Peyer's patch (tissue), 4 donors: ENCODE data around the gene KRT23. TPM values are rescaled to one million over a fixed set of nuclear protein-coding genes. Genes with fewer than 3 reads are reported as not detected.

Experiments used
- DNase-seq, 3 donors: peaks; one replicate each; pipeline ENCODE4 v3.0.0-alpha.2; 2017 to 2019
- H3K27ac ChIP-seq, 4 donors: fragments of 200-600 bp; sonication (generic); one replicate each; pipeline ENCODE4 v1.5.1; 2016 to 2019
- H3K27me3 ChIP-seq, 2 donors: fragments of 200-600 bp; sonication (generic); one replicate each; pipeline ENCODE4 v1.5.1; 2019
- H3K36me3 ChIP-seq, 3 donors: fragments of 200-600 bp; sonication (generic); one replicate each; pipeline ENCODE4 v1.5.1; 2016 to 2019
- H3K4me1 ChIP-seq, 4 donors: fragments of 200-600 bp; sonication (generic); one replicate each; pipeline ENCODE4 v1.5.1; 2016 to 2019
- H3K4me3 ChIP-seq, 4 donors: fragments of 200-600 bp; sonication (generic); 1 replicate in 3 of 4; 2 replicates in 1 of 4; pipeline ENCODE4 v1.5.1; 2016 to 2019; ENCODE audit warnings: mild to moderate bottlenecking in 1 of 4
- H3K9me3 ChIP-seq, 4 donors: fragments of 200-600 bp; sonication (generic); one replicate each; pipeline ENCODE4 v1.5.1; 2016 to 2019; ENCODE audit warnings: mild to moderate bottlenecking in 1 of 4
- POLR2A ChIP-seq, 2 donors: fragments of 450-650 bp; IDR thresholded peaks; one replicate each; pipeline ENCODE4 v1.5.1; 2017; ENCODE audit warnings: antibody characterized with exemption in 2 of 2, mild to moderate bottlenecking in 2 of 2, moderate library complexity in 2 of 2
- total RNA-seq, 4 donors: library from RNA; depleted of rRNA; stranded (reverse); fragments of >200 nt; gene quantifications; one replicate each; pipeline ENCODE4 v1.1.0, GENCODE V29; 2016
- TF ChIP-seq, protein P1 (sequence below), 6 experiments: fragments of 450-650 bp in 4 of 6; fragments of 200-600 bp in 2 of 6; sonication (generic) in 1 of 6; IDR thresholded peaks; one replicate each; pipeline ENCODE4 v1.5.1; 2017 to 2019; ENCODE audit warnings: antibody characterized with exemption in 6 of 6, mild to moderate bottlenecking in 3 of 6, moderate library complexity in 1 of 6

The KRT23 gene, protein sequence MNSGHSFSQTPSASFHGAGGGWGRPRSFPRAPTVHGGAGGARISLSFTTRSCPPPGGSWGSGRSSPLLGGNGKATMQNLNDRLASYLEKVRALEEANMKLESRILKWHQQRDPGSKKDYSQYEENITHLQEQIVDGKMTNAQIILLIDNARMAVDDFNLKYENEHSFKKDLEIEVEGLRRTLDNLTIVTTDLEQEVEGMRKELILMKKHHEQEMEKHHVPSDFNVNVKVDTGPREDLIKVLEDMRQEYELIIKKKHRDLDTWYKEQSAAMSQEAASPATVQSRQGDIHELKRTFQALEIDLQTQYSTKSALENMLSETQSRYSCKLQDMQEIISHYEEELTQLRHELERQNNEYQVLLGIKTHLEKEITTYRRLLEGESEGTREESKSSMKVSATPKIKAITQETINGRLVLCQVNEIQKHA
- total RNA-seq: 1 to 10 TPM in 2 of 4 donors, not detected in 2; 1.1 to 2.5 TPM

GRCh38 chr17:40937384-40937819 lies at the start of gene KRT23:
Gene KRT23, minus strand, starts transcription at chr17:40937646. Its CDS starts 1,043 bp downstream, at chr17:40936603.
- no peak within 1 kb of the TSS for H3K27ac ChIP-seq
- no peak for DNase-seq
- TF ChIP-seq POLR2A (IDR thresholded peaks at IDR 0.05): no peak
- TF ChIP-seq, protein P1, sequence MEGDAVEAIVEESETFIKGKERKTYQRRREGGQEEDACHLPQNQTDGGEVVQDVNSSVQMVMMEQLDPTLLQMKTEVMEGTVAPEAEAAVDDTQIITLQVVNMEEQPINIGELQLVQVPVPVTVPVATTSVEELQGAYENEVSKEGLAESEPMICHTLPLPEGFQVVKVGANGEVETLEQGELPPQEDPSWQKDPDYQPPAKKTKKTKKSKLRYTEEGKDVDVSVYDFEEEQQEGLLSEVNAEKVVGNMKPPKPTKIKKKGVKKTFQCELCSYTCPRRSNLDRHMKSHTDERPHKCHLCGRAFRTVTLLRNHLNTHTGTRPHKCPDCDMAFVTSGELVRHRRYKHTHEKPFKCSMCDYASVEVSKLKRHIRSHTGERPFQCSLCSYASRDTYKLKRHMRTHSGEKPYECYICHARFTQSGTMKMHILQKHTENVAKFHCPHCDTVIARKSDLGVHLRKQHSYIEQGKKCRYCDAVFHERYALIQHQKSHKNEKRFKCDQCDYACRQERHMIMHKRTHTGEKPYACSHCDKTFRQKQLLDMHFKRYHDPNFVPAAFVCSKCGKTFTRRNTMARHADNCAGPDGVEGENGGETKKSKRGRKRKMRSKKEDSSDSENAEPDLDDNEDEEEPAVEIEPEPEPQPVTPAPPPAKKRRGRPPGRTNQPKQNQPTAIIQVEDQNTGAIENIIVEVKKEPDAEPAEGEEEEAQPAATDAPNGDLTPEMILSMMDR (IDR thresholded peaks at IDR 0.05): no peak
- H3K4me1 ChIP-seq: no peaks in the 10 kb centered on the region
- H3K9me3 ChIP-seq: no peaks in the 10 kb centered on the region
- no peaks in the 10 kb centered on the region for H3K27me3 ChIP-seq
- H3K36me3 ChIP-seq: no peaks in the 10 kb centered on the region
- no peak within 1 kb of the TSS for H3K4me3 ChIP-seq

- no peaks in the 10 kb centered on the region for H3K9me3 ChIP-seq
- H3K27ac ChIP-seq: no peak overlapping the region
- H3K27me3 ChIP-seq: no peaks in the 10 kb centered on the region
- no peak for DNase-seq
- TF ChIP-seq, protein P1 (IDR thresholded peaks at IDR 0.05): no peak
- TF ChIP-seq POLR2A (IDR thresholded peaks at IDR 0.05): no peak
- H3K4me1 ChIP-seq: no peaks in the 10 kb centered on the region
- no peak overlapping the region for H3K4me3 ChIP-seq
- no peaks in the 10 kb centered on the region for H3K36me3 ChIP-seq
These were observed 49.5 kb upstream of the KRT23 start for GRCh38 chr17:40986920-40987319.

DNA sequence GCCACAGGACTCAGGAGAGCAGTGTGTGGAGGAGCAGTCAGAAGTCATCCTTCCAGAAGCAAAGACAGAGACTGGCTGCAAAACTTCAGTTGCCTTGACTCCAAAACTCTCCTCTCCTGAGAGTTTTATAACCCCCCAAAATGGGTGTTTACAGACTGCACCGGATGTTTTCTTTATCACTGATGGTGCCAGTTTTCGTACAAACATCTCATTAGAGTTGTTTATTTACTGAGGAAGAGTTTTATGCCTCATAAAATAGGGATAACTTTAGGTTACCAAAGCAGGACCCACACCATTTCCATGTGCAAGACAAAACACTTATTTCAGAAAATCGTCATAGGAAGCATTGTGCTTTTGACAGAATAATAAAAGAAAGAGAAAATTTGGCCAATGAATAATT lies 46.8 kb upstream of the KRT23 start, which contains the start of gene KRT40:
TSS of gene KRT40 (minus strand) at position 101 of the 400 bp plus-strand sequence. CDS start at position 48, 53 bp downstream.
- DNase-seq: no peak
- TF ChIP-seq, protein P1 (IDR thresholded peaks at IDR 0.05): no peak
- TF ChIP-seq POLR2A (IDR thresholded peaks at IDR 0.05): no peak
- Histone ChIP-seq H3K27ac (no peak within 1 kb of the TSS), H3K36me3 (no peaks in the 10 kb centered on the region), H3K4me3 (no peak within 1 kb of the TSS), H3K4me1 (no peaks in the 10 kb centered on the region), H3K27me3 (no peaks in the 10 kb centered on the region), H3K9me3 (no peaks in the 10 kb centered on the region)

DNA sequence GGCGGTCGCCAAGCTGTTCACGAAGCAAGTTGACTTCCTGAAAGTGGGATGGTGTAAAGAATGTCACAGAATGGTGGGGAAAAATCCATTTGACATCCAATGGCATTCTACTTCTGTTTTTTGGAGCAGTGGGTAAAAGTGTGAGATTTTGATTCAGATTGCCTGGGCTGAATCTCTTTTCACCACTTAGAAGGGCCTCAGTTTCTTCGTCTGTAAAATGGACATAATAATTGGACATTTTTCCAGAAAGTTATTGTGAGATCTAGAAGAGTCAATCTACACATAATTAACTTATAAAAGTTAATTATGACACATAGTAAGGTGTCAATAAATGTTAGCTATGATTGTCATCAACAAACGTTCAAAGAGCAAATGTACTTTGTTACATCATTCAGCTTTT lies 43.7 kb upstream of the KRT23 start:
- TF ChIP-seq, protein P1 (IDR thresholded peaks at IDR 0.05): no peak
- no peak for DNase-seq
- Histone ChIP-seq H3K36me3 (no peaks in the 10 kb centered on the region), H3K4me1 (no peaks in the 10 kb centered on the region), H3K27me3 (no peaks in the 10 kb centered on the region), H3K9me3 (no peaks in the 10 kb centered on the region), H3K4me3 (no peak overlapping the region), H3K27ac (no peak overlapping the region)

GRCh38 chr17:40980596-40980995 lies 43.1 kb upstream of the KRT23 start:
- DNase-seq: no peak
- H3K36me3 ChIP-seq: no peaks in the 10 kb centered on the region
- H3K27me3 ChIP-seq: no peaks in the 10 kb centered on the region
- TF ChIP-seq, protein P1 (IDR thresholded peaks at IDR 0.05): no peak
- H3K4me3 ChIP-seq: no peak overlapping the region
- H3K4me1 ChIP-seq: no peaks in the 10 kb centered on the region
- H3K27ac ChIP-seq: no peak overlapping the region
- H3K9me3 ChIP-seq: no peaks in the 10 kb centered on the region
